Adrenal gland (tissue), 12 donors: ENCODE measurements around the gene FZD8. TPM values are rescaled to one million over a fixed set of nuclear protein-coding genes. Genes with fewer than 3 reads are reported as not detected.

Source experiments
- DNase-seq, 7 donors: peaks; one replicate each; pipeline ENCODE4 v3.0.0-alpha.2; 2019 to 2020
- H3K27ac ChIP-seq, 5 donors: fragments of 200-600 bp; sonication (generic) in 4 of 5; 1 replicate in 3 of 5; 2 replicates in 2 of 5; pipeline versions ENCODE4 v1.5.1 to v1.8.0; 2016 to 2020; ENCODE audit warnings: mild to moderate bottlenecking in 1 of 5
- H3K27me3 ChIP-seq: fragments of 200-600 bp; 2 replicates; pipeline ENCODE4 v1.8.0; 2021
- H3K36me3 ChIP-seq, 2 donors: fragments of 200-600 bp; replicated peaks in 1 of 2; 1 replicate in 1 of 2; 2 replicates in 1 of 2; pipeline versions ENCODE4 v1.5.1 to v1.8.0; 2018 to 2022
- H3K4me1 ChIP-seq, 2 donors: fragments of 200-600 bp; replicated peaks in 1 of 2; 1 replicate in 1 of 2; 2 replicates in 1 of 2; pipeline versions ENCODE4 v1.5.1 to v1.8.0; 2018 to 2021
- H3K4me3 ChIP-seq, 4 donors: fragments of 200-600 bp; sonication (generic) in 3 of 4; one replicate each; pipeline ENCODE4 v1.5.1; 2016 to 2018
- H3K9me3 ChIP-seq, 3 donors: fragments of 200-600 bp; sonication (generic) in 1 of 3; replicated peaks in 1 of 3; 1 replicate in 2 of 3; 2 replicates in 1 of 3; pipeline versions ENCODE4 v1.5.1 to v1.8.0; 2016 to 2021
- CTCF ChIP-seq, 6 experiments: fragments of 450-650 bp in 4 of 6; fragments of 200-600 bp in 2 of 6; sonication (generic) in 1 of 6; IDR thresholded peaks; 1 replicate in 5 of 6; 2 replicates in 1 of 6; pipeline versions ENCODE4 v1.5.1 to v1.8.0; 2016 to 2021; ENCODE audit warnings: antibody characterized with exemption in 6 of 6, mild to moderate bottlenecking in 2 of 6, moderate library complexity in 1 of 6
- POLR2A ChIP-seq, 2 donors: fragments of 450-650 bp; IDR thresholded peaks; one replicate each; pipeline ENCODE4 v1.6.1; 2017; ENCODE audit warnings: antibody characterized with exemption in 2 of 2, mild to moderate bottlenecking in 2 of 2, moderate library complexity in 1 of 2
- WGBS, 4 donors: extraction: QIAGEN DNeasy Blood & Tissue Kit in 2 of 4; methylation state at CpG; one replicate each; pipeline versions ENCODE4 v1.1.5 to v1.1.7; 2013 to 2017; 5-methylcytosine and 5-hydroxymethylcytosine counted together
- intact Hi-C, 2 donors: fragments of 100-400 bp; cut with DNase I; formaldehyde crosslinking; loops; one replicate each; pipeline versions ENCODE4 v1.14.1 to v1.15.0; 2022 to 2023
- polyA plus RNA-seq, 3 donors: library from polyadenylated mRNA; stranded (reverse); fragments of 200-250 nt in 2 of 3; fragments of 350-450 nt in 1 of 3; fragmentation: Illumina TruSeq in 1 of 3; extraction: RNeasy Lipid Tissue Mini Kit (QIAGEN cat#74804) in 1 of 3; gene quantifications; one replicate each; pipeline ENCODE4 v1.2.3, GENCODE V29; 2013 to 2014
- total RNA-seq, 9 donors: library from RNA; depleted of rRNA in 4 of 9; stranded (reverse); fragments of >200 nt in 4 of 9; fragments of 120-200 nt in 1 of 9; fragmentation: NEBNext Ultra II Directional in 1 of 9; extraction: Animal tissue kit (Norgen Biotek cat#: 25700) in 1 of 9; gene quantifications; one replicate each; pipeline versions ENCODE4 v1.1.0 to v1.2.4, GENCODE V29; 2013 to 2023
- donor health status: healthy with polysubstance abuse.
- donor health status: Bipolar disorder and iron deficiency.
- donor health status: DM: yes; HTN: yes; CAD: no.
- donor health status: DM: no; HTN: no; CAD: no.
- donor health status: DM: no; HTN: no; CAD: no.
- donor health status: DM: yes; HTN: yes; CAD: no.

FZD8 gene
- total and polyA plus RNA-seq, 12 donors = 0.97 to 5.9 (median 3.8) TPM

DNA sequence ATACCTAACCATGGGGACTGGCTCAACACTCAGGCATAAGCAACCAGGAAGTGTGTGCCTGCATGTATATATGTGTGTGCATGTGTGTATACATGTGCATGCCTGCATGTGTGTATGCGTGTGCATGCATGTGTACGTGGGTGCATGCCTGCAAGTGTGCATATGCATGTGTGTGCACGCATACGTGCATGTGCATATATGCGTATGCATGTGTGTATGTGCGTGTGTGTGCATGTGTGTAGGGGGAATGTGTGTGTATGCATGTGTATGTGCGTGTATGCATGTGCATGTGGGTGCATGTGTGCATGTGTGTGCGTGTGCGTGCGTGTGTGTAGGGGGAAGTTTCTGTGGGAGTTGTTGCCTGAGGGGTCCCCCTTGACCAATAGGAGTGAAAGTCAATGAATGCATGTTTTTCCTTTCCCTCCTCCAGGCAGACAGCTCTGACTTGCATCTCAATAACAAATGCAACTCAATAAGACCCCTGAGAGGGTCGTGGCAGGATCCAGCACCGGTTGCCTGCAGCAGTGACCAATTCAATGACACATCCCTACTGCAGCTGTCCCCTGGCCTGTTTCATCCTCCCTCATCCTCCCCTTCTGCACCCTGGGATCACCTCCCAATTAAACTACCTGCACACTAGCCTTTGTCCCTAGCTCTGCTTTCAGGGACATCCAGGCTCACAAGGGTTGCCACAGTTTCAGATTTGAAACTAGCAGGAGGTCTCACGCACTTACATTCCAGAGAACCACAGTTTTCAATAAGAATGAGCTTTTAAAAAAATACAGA lies 27.0 kb upstream of the FZD8 start:
- Histone ChIP-seq H3K27ac (no peak overlapping the region), H3K4me1 (no peaks in the 10 kb centered on the region), H3K4me3 (no peak overlapping the region), H3K36me3 (no peaks in the 10 kb centered on the region), H3K27me3 (no peaks in the 10 kb centered on the region), H3K9me3 (no peaks in the 10 kb centered on the region)
- WGBS, 4 donors = 77 to 86% (median 84%) methylated on average over 11 to 13 of the region's 13 CpGs
- DNase-seq = no peak
- TF ChIP-seq POLR2A (IDR thresholded peaks at IDR 0.05) (no peak), CTCF (IDR thresholded peaks at IDR 0.05) (no peak)
- intact Hi-C loops = no loop called here

GRCh38 chr10:35667971-35668370 lies 25.9 kb upstream of the FZD8 start:
- TF ChIP-seq CTCF (IDR thresholded peaks at IDR 0.05) (no peak), POLR2A (IDR thresholded peaks at IDR 0.05) (no peak)
- no peaks in the 10 kb centered on the region for H3K36me3 ChIP-seq
- no peak overlapping the region for H3K4me3 ChIP-seq
- H3K27me3 ChIP-seq = no peaks in the 10 kb centered on the region
- DNase-seq = no peak
- H3K4me1 ChIP-seq = no peaks in the 10 kb centered on the region
- H3K9me3 ChIP-seq = no peaks in the 10 kb centered on the region
- 89 to 92% (median 89%) methylated on average over 9 of the region's 9 CpGs for WGBS, 4 donors
- intact Hi-C loops = no loop called here
- no peak overlapping the region for H3K27ac ChIP-seq

DNA sequence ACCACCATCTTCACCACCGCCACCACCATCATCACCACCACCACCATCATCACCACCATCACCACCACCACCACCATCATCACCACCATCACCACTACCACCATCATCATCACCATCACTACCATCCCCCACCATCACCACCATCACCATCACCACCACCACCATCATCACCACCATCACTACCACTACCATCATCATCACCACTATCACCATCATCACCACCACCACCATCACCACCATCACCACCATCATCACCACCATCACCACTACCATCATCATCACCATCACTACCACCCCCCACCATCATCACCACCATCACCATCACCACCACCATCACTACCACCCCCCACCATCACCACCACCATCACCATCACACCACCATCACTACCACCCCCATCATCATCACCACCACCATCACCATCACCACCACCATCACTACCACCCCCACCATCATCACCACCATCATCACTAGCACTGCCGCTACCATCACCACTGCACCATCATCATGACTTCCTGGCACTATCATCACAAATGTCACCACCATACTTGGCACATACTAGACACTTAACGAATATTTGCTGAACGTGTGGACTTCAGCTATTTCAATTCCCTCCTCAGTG lies 25.3 kb upstream of the FZD8 start:
- 75 to 88% (median 80%) methylated on average over 4 of the region's 4 CpGs for WGBS, 4 donors
- Histone ChIP-seq H3K4me1 (no peaks in the 10 kb centered on the region), H3K36me3 (no peaks in the 10 kb centered on the region), H3K4me3 (no peak overlapping the region), H3K27me3 (no peaks in the 10 kb centered on the region), H3K27ac (no peak overlapping the region), H3K9me3 (no peaks in the 10 kb centered on the region)
- TF ChIP-seq CTCF (IDR thresholded peaks at IDR 0.05) (no peak), POLR2A (IDR thresholded peaks at IDR 0.05) (no peak)
- intact Hi-C loops = no loop called here
- DNase-seq = no peak

GRCh38 chr10:35661236-35661635 lies 19.1 kb upstream of the FZD8 start:
- no peak for TF ChIP-seq CTCF (IDR thresholded peaks at IDR 0.05)
- no peak for TF ChIP-seq POLR2A (IDR thresholded peaks at IDR 0.05)
- 44 to 63% (median 53%) methylated on average over 2 of the region's 2 CpGs for WGBS, 4 donors
- H3K27ac ChIP-seq = no peak overlapping the region
- H3K27me3 ChIP-seq = no peaks in the 10 kb centered on the region
- H3K9me3 ChIP-seq = no peaks in the 10 kb centered on the region
- H3K4me3 ChIP-seq = no peak overlapping the region
- no peaks in the 10 kb centered on the region for H3K36me3 ChIP-seq
- intact Hi-C loops = no loop called here
- H3K4me1 ChIP-seq = no peaks in the 10 kb centered on the region
- DNase-seq = no peak
